Stimulated activated CD4-positive, alpha-beta T cell treated with anti-CD3 and anti-CD28 coated beads, Interleukin-15, amount 100 ng/mL, for 1 hour (primary cell): ENCODE results near the gene CALHM6.

Experiments
- DNase-seq, 2 donors: peaks; one replicate each; pipeline ENCODE4 v3.0.0-alpha.2; 2020; ENCODE audit warnings: low read depth in 1 of 2, low spot score in 1 of 2

Gene CALHM6

GRCh38 chr6:116445102-116445501, 16.1 kb upstream of the CALHM6 start:
- no peak for DNase-seq

- no peak for DNase-seq
Observed at GRCh38 chr6:116446399-116446798, 14.8 kb upstream of the CALHM6 start.

- DNase-seq: no peak
Observed at GRCh38 chr6:116447052-116447451, 14.1 kb upstream of the CALHM6 start.

GRCh38 chr6:116447496-116448011, 13.6 kb upstream of the CALHM6 start:
- DNase-seq: no peak

- DNase-seq: no peak
Observed at GRCh38 chr6:116449565-116449964, 11.6 kb upstream of the CALHM6 start.

GRCh38 chr6:116450185-116450710, 10.9 kb upstream of the CALHM6 start:
- DNase-seq: no peak

- no peak for DNase-seq
Observed at GRCh38 chr6:116450769-116451740, 10.1 kb upstream of the CALHM6 start.

- DNase-seq: no peak
Observed at GRCh38 chr6:116451916-116452315, 9.3 kb upstream of the CALHM6 start.

GRCh38 chr6:116452531-116452930, 8.6 kb upstream of the CALHM6 start:
- no peak for DNase-seq

GRCh38 chr6:116456106-116456505, 5.1 kb upstream of the CALHM6 start:
- DNase-seq: no peak

- no peak for DNase-seq
Observed at GRCh38 chr6:116456927-116457326, 4.2 kb upstream of the CALHM6 start.

GRCh38 chr6:116458264-116458663, 2.9 kb upstream of the CALHM6 start:
- DNase-seq: no peak

- no peak for DNase-seq
Observed at GRCh38 chr6:116459927-116460326, 1.2 kb upstream of the CALHM6 start.

GRCh38 chr6:116461932-116462885, 1.0 kb downstream of the CALHM6 start:
- peak in 1 of 2 donors; percentile 29 for DNase-seq

- no peak for DNase-seq
Observed at GRCh38 chr6:116463301-116463700, 2.1 kb downstream of the CALHM6 start.

GRCh38 chr6:116465246-116465645, 4.1 kb downstream of the CALHM6 start:
- no peak for DNase-seq

- DNase-seq: no peak
Observed at GRCh38 chr6:116467096-116467495, 5.9 kb downstream of the CALHM6 start.

- no peak for DNase-seq
Observed at GRCh38 chr6:116467514-116467913, 6.3 kb downstream of the CALHM6 start.

GRCh38 chr6:116468293-116468692, 7.1 kb downstream of the CALHM6 start:
- DNase-seq: no peak

GRCh38 chr6:116471531-116471930, 10.4 kb downstream of the CALHM6 start:
- DNase-seq: no peak

- DNase-seq: no peak
Observed at GRCh38 chr6:116472706-116473105, 11.5 kb downstream of the CALHM6 start.
